CD4-positive, alpha-beta T cell treated with Interleukin-17A for 4 hours (primary cell): Measurements from ENCODE around the gene C16orf96.

Experiments used
- DNase-seq: peaks from one replicate; pipeline ENCODE4 v3.0.0-alpha.2; 2020; ENCODE audit warnings: mixed read lengths

C16orf96 gene

GRCh38 chr16:4623593-4623992 is 67.5 kb downstream of the C16orf96 start:
- DNase-seq, result no peak

- peak; percentile 92 for DNase-seq
These were observed 68.1 kb downstream of the C16orf96 start, which contains the start of gene MGRN1 for GRCh38 chr16:4624015-4624826. Gene MGRN1 (plus strand): TSS chr16:4624826. CDS start chr16:4624961, 135 bp downstream.

- peak; percentile 49 for DNase-seq
These were observed 68.9 kb downstream of the C16orf96 start for GRCh38 chr16:4624827-4625559.

- DNase-seq, result no peak
These were observed 69.5 kb downstream of the C16orf96 start for GRCh38 chr16:4625560-4626159.

- DNase-seq, result no peak
These were observed 70.3 kb downstream of the C16orf96 start for GRCh38 chr16:4626396-4626795.

- DNase-seq, result no peak
These were observed 72.1 kb downstream of the C16orf96 start for GRCh38 chr16:4628283-4628682.

- DNase-seq, result no peak
These were observed 75.3 kb downstream of the C16orf96 start for GRCh38 chr16:4631444-4631843.

- DNase-seq, result no peak
These were observed 77.9 kb downstream of the C16orf96 start for GRCh38 chr16:4633910-4634635.

- DNase-seq, result no peak
These were observed 78.6 kb downstream of the C16orf96 start for GRCh38 chr16:4634768-4635167.

- no peak for DNase-seq
These were observed 80.1 kb downstream of the C16orf96 start for GRCh38 chr16:4636196-4636595.

GRCh38 chr16:4637501-4638166 is 81.5 kb downstream of the C16orf96 start:
- no peak for DNase-seq

GRCh38 chr16:4639899-4640509 is 83.9 kb downstream of the C16orf96 start:
- no peak for DNase-seq

- DNase-seq, result no peak
These were observed 84.6 kb downstream of the C16orf96 start for GRCh38 chr16:4640572-4641305.

- no peak for DNase-seq
These were observed 85.2 kb downstream of the C16orf96 start for GRCh38 chr16:4641306-4641687.

- DNase-seq, result no peak
These were observed 85.8 kb downstream of the C16orf96 start for GRCh38 chr16:4641895-4642294.

GRCh38 chr16:4646773-4647643 is 90.9 kb downstream of the C16orf96 start:
- DNase-seq, result peak; percentile 30

GRCh38 chr16:4647644-4647980 is 91.5 kb downstream of the C16orf96 start:
- DNase-seq, result no peak

- DNase-seq, result no peak
These were observed 92.8 kb downstream of the C16orf96 start for GRCh38 chr16:4648917-4649316.

GRCh38 chr16:4649744-4650442 is 93.8 kb downstream of the C16orf96 start:
- DNase-seq, result peak; percentile 28
